HG03565 (cell line): ENCODE measurements around the gene CD59.
"Not testable (repeated sequence)": the region's sequence is repeated elsewhere in the genome, so short reads cannot be mapped to it uniquely, and the experiment has no call there.

Experiments used
- ATAC-seq: cut with Tn5 transposase; IDR thresholded peaks from one replicate; pipeline ENCODE4 v1.9.1; 2021; ENCODE audit warnings: mild to moderate bottlenecking, moderate library complexity; ENCODE audit not compliant: unreplicated experiment

CD59 gene

GRCh38 chr11:33696411-33696810 lies 39.8 kb downstream of the CD59 start:
- ATAC-seq = no peak

DNA sequence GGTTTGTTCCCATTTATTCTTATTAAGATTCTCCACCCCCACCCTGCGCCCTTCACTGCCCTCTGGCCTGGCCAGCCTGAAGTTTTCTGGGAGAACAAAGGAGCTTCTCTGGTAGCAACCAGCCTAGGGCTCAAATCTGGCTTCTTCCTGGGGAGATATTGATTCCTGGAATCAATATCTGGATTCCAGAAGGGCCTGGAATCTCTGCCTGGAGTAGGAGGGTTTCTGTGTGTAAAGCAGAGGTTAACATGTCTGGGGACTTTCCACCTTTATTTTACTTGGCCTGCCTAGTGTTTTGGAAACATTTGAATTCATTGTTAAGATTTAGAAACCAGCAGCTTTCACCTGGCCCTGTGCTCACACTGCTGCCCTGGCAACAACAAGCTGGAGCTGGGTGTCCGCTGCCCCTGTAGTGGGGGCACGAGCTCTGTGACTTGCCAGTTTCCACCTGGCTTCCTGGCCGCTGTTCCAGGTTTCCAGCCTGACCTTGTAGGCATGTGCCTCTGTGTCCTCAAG lies 41.1 kb downstream of the CD59 start:
- no peak for ATAC-seq

- no peak for ATAC-seq
Observed at GRCh38 chr11:33694346-33695050, 41.7 kb downstream of the CD59 start.

DNA sequence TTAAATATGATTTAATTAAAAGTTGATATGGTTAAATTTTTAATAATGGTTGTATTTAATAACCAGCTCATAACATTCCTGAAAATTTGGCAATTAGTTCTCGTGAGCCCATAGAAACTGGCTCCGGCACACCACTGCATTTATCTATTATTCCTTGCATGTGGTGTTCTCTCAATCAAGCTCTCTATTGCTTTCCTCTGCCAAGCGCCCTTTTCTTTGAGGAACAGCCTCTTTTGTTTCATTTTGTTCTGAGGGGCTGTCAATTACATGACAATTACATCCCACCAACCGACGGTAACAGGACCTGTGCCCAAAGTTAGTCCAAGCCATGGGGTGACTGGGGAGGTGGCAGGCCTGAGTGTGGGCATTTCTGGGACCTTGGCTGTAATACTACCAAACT lies 43.7 kb downstream of the CD59 start:
- ATAC-seq = no peak

GRCh38 chr11:33692013-33692504 lies 44.2 kb downstream of the CD59 start:
- no peak for ATAC-seq

DNA sequence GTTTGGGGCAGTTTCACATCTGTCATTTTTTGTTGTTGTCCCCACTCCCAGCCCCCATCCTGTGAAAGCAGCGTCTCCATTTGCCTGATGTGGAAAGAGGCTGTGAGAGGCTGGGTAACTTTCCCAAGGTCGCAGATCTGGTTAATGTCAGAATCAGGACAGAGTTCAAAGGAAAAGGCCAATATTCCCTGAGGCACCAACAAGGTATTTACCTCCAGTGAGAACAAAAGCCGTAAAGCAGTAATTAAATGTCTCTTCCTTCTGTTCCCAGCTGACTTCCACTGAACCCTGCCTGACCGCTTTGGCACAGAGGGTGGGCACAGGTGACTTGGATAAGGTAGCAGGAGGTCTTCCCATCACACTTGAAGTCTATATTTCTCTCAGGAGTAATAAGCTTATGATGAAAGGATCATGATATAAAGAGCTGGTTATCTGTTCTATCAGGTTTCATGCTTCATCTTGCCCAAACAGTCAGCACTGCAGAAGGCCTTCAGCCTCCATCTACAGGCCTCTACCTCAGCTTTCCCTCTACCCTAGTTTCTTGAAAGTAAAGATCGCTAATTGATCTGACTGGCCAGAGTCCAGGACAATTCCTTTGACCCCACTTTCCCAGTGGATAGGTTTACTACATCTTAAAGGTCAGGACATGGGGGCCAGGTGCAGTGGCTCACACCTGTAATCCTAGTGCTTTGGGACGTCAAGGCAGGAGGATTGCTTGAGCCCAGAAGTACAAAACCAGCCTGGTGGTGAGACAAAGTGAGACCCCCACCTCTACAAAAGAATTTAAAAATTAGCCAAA lies 45.0 kb downstream of the CD59 start:
- ATAC-seq = no peak

DNA sequence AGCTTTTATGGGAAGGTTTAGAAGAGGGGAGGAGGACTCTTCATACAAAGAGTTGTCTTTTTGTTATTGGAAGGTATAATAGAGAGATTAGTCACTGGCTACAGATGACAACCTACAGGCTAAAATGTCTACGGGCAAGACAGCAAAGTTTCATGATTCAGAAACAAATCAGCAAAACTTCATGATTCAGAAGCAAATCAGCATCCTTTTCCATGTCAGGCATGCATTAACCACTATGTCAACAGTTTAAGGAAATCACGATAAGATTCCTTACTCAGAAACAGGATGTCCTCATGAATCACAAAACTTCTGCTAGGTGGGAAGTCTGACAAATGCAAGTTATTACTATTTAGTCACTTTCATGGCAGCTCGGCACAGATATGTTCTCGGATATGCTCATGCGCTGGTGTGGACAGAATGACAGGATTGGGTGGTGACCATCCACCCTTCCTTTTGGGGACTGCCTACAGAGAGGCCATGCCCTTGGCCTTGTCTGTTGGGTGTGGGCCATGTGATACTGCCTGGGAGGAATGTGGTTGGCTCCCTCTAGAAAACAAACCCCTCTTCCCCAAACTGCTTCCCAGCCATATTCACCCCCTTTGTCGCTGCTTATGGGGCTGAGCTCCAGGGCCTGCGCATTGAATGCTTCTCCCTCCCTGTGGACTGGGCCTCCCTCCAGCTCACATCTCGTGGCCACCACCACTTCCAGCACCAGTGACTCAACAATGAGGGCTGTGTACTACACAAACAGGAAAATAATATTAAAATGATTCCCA lies 45.7 kb downstream of the CD59 start:
- no peak for ATAC-seq

- ATAC-seq = no peak
Observed at GRCh38 chr11:33689501-33689900, 46.7 kb downstream of the CD59 start.

DNA sequence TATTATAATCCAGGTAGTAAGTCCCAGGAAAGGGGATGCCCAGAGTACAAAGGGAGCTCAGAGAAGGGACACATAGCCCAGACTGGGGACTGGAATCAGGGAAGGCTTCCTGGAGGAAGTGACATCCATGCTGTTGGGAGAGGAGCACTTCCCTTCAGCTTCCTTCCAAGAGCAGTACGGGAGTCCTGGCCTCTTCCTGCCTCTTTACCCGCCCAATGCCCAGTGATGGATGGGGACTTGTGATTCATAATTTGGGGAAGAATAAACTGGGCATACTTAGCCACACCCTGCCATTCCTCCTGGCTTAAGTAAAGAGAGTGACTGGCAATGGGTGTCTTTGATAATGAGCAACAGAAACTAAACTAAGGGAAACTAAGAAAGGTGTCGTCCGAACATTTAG lies 47.1 kb downstream of the CD59 start:
- ATAC-seq = no peak

GRCh38 chr11:33687733-33688479 lies 48.3 kb downstream of the CD59 start:
- ATAC-seq = peak; percentile 41

DNA sequence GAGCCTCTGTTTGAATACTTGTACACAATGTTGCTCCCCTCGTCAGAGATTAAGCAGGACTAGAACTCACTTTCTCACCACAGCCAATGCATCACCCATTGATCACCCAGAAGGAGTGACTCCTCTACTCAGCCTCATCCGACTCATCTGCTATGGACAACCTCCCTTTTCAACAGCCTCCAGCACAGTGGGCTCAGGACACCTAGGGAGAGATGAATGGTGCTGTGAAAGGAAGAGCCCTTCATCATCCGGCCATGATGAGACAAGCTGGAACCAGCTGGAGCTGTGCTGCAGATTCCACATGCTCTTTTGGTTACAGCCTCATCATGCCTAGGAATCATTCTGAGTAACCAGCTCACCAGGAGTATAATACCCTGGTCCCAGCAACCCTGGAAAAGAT lies 51.1 kb downstream of the CD59 start:
- ATAC-seq = no peak

DNA sequence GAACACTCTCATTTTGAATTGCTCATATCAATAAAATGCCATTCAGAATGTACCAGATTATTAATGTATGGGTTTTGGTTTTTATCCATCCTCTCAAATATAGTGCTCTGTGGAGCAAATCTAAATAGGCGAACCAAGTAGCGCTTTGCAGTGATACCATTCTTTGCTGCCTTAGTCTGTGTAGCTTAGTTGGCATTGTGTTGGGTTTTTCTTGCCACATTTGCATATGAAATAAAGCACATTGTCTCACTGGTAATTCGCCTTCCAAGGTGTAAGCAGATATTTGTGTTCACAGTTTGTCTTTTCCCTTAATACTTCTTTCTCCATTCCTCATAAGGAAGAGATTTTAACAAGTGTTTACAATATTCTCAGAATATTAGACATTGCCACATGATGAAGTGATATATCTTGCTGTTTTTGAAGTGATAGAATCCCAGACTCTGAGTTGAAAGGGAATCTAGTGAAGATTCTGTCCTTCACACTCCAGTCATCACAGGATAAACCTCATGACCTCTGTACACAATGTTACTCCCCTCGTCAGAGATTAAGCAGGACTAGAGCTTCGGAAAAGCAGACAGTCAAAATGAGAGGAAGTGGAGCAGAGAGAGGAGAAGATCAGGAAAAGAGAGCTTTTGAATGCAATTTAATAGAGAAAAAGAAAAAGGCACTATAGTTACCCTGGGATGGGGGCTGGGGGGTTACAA lies 52.1 kb downstream of the CD59 start:
- ATAC-seq = no peak

- no peak for ATAC-seq
Observed at GRCh38 chr11:33682446-33682845, 53.8 kb downstream of the CD59 start.

GRCh38 chr11:33682019-33682418 lies 54.2 kb downstream of the CD59 start:
- ATAC-seq = no peak

DNA sequence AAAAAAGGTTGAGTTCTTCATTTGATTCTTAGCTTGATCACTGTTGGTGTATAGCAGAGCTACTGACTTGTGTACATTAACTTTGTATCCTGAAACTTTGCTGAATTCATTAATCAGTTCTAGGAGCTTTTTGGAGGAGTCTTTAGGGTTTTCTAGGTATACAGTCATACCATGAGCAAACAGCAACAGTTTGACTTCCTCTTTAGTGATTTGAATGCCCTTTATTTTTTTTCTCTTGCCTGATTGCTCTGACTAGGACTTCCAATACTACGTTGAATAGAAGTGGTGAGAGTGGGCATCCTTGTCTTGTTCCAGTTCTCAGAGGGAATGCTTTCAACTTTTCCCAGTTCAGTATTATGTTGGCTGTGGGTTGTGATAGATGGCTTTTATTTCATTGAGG lies 57.6 kb downstream of the CD59 start:
- not testable (repeated sequence) for ATAC-seq

DNA sequence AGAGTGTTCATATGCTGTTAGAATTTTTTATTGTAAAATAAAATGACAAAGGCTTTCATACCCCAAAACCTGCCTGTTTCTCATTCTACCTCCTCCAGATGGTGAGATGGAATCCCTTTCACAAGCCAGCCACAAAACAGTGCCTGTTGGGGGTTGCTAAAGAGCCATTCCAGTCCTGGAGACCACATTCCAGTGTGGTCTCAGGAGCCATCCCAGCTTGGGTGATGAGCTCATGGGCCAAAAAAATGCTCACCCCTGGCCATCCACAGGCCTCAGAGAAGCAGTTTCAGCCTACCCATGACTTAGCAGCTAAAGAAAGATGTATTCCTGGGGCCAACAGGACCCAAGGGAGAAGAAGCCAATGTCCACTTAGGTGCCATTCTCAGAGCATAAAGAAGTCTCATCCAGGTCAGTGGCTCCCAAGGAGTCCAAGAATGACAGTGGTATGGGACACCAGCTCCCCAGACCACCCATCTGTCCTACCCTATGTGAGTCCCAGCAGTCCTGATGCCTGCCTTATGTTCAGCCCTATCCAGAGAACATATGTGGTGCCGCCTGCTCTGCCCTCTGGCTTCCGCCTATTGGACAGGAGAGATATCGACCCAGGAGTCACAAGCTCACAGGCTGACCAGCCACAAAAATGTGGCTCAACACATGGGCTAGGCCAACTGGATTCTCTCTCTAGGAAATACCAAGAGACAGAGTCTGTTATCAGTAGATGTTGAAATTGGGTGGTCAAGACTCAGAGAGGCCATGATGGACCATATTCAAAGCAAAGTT lies 62.0 kb downstream of the CD59 start:
- no peak for ATAC-seq

- no peak for ATAC-seq
Observed at GRCh38 chr11:33672273-33672672, 64.0 kb downstream of the CD59 start.

- ATAC-seq = no peak
Observed at GRCh38 chr11:33670250-33671011, 65.8 kb downstream of the CD59 start.
